ENCODE data around the gene PDXDC1.
"Not testable (repeated sequence)": the region's sequence is repeated elsewhere in the genome, so short reads cannot be mapped to it uniquely, and the experiment has no call there.

Gene PDXDC1

DNA sequence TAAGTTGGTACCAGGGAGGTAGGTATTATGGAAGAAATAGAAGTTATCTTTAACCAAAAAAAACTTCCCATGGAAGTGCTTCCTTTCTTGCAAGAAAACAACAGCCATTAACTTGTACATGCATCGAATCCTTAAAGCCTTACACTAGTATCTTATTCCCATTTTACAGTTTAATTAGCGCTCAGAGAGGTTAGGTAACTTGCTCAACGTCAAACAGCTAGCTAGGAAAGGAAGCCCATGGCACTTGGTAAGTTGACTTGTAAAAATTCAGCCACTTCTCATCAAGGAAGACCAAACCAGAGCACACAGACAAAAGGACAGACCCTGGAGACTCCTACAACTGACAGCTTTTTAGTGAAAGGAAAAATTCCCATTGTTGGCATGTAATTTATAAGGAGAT lies 84.5 kb downstream of the PDXDC1 start:
- Histone ChIP-seq H4K20me1 (ENCODE audit: low read depth, low read length) (no peaks in the 10 kb centered on the region), H3K27me3 (ENCODE audit: low read length) (no peaks in the 10 kb centered on the region), H3K9me2 (replicated peaks; ENCODE audit: insufficient read depth, low read length) (no peaks in the 10 kb centered on the region), H2AFZ (ENCODE audit: low read depth, low read length, severe bottlenecking) (no peak overlapping the region), H3F3A (ENCODE audit: insufficient read depth) (peaks cover 7% of the 10 kb centered on the region; the same call in 1 of the 2 replicates), H3K36me3 (ENCODE audit: low read length) (peaks cover 9% of the 10 kb centered on the region; the same call in 1 of the 2 replicates), H3K4me3 (ENCODE audit: insufficient read depth, low read length, poor library complexity, severe bottlenecking) (no peak overlapping the region), H3K4me2 (ENCODE audit: low read depth, low read length, poor library complexity, severe bottlenecking) (no peak overlapping the region), H3K9ac (ENCODE audit: low read length) (no peak overlapping the region), H3K79me2 (ENCODE audit: insufficient read depth, low read length) (peaks cover 12% of the 10 kb centered on the region), H3K27ac (ENCODE audit: low read depth, low read length) (no peak overlapping the region), H3K9me3 (ENCODE audit: insufficient read depth, low read length) (no peaks in the 10 kb centered on the region)
- TF ChIP-seq EZH2phosphoT487 (conservative IDR thresholded peaks at IDR 0.05; ENCODE audit: low read length): no peak
- TF ChIP-seq, protein P1, sequence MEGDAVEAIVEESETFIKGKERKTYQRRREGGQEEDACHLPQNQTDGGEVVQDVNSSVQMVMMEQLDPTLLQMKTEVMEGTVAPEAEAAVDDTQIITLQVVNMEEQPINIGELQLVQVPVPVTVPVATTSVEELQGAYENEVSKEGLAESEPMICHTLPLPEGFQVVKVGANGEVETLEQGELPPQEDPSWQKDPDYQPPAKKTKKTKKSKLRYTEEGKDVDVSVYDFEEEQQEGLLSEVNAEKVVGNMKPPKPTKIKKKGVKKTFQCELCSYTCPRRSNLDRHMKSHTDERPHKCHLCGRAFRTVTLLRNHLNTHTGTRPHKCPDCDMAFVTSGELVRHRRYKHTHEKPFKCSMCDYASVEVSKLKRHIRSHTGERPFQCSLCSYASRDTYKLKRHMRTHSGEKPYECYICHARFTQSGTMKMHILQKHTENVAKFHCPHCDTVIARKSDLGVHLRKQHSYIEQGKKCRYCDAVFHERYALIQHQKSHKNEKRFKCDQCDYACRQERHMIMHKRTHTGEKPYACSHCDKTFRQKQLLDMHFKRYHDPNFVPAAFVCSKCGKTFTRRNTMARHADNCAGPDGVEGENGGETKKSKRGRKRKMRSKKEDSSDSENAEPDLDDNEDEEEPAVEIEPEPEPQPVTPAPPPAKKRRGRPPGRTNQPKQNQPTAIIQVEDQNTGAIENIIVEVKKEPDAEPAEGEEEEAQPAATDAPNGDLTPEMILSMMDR (IDR thresholded peaks at IDR 0.05; ENCODE audit: insufficient read depth, low read length, poor library complexity, severe bottlenecking): no peak

- not testable (repeated sequence) for H3F3A ChIP-seq (ENCODE audit: insufficient read depth); H3K27me3 ChIP-seq (ENCODE audit: low read length); H3K9me3 ChIP-seq (ENCODE audit: insufficient read depth, low read length); H3K4me2 ChIP-seq (ENCODE audit: low read depth, low read length, poor library complexity, severe bottlenecking); H3K9me2 ChIP-seq (replicated peaks; ENCODE audit: insufficient read depth, low read length); H2AFZ ChIP-seq (ENCODE audit: low read depth, low read length, severe bottlenecking); H3K27ac ChIP-seq (ENCODE audit: low read depth, low read length); H3K36me3 ChIP-seq (ENCODE audit: low read length); H4K20me1 ChIP-seq (ENCODE audit: low read depth, low read length); H3K9ac ChIP-seq (ENCODE audit: low read length); H3K4me3 ChIP-seq (ENCODE audit: insufficient read depth, low read length, poor library complexity, severe bottlenecking); H3K79me2 ChIP-seq (ENCODE audit: insufficient read depth, low read length)
Observed at GRCh38 chr16:15062085-15062810, 87.4 kb downstream of the PDXDC1 start.

DNA sequence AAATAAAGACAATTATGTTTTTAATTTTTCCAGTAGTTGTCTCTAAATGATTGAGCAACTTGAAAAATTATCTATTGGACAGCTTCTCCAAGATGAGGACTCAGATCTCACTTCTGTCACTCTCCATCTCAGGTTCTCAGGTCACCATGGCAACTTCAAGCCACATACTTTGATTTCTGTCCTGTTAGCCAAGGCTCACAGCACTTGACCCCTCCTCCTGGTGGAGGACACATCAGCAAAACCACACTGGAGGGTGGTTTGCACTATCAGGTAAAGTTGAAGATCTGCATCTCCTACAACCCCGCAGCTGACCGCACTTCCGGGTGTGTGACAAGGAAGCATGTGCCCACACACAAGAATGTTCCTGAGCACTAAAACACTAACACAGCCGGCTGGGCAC lies 91.1 kb downstream of the PDXDC1 start:
- not testable (repeated sequence) for H4K20me1 ChIP-seq (ENCODE audit: low read depth, low read length); H3K27me3 ChIP-seq (ENCODE audit: low read length); H3K4me2 ChIP-seq (ENCODE audit: low read depth, low read length, poor library complexity, severe bottlenecking); H3F3A ChIP-seq (ENCODE audit: insufficient read depth); H3K27ac ChIP-seq (ENCODE audit: low read depth, low read length); H3K36me3 ChIP-seq (ENCODE audit: low read length); H2AFZ ChIP-seq (ENCODE audit: low read depth, low read length, severe bottlenecking); H3K4me3 ChIP-seq (ENCODE audit: insufficient read depth, low read length, poor library complexity, severe bottlenecking); H3K9ac ChIP-seq (ENCODE audit: low read length); H3K9me2 ChIP-seq (replicated peaks; ENCODE audit: insufficient read depth, low read length); H3K9me3 ChIP-seq (ENCODE audit: insufficient read depth, low read length); H3K79me2 ChIP-seq (ENCODE audit: insufficient read depth, low read length)

DNA sequence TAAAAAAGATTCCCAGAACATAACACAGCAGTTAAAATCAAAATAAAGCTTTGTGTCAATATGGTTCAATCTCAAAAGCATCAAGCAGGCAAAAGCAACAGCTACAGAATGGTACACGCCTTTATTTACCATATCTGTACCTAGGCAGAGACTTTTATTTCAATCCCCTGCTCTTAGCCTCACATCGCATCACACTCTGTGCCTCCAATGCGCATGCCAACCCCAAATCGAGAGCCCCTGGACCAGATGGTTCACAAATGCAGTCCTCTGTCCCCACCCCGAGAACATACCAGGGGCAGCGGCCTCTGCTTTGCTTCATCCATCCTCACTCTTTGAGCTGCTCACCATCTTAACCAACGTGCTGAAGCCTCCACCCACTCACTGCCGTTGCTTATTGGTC lies 91.9 kb downstream of the PDXDC1 start:
- not testable (repeated sequence) for H4K20me1 ChIP-seq (ENCODE audit: low read depth, low read length); H3K36me3 ChIP-seq (ENCODE audit: low read length); H3K9me3 ChIP-seq (ENCODE audit: insufficient read depth, low read length); H3F3A ChIP-seq (ENCODE audit: insufficient read depth); H3K4me2 ChIP-seq (ENCODE audit: low read depth, low read length, poor library complexity, severe bottlenecking); H2AFZ ChIP-seq (ENCODE audit: low read depth, low read length, severe bottlenecking); H3K27ac ChIP-seq (ENCODE audit: low read depth, low read length); H3K79me2 ChIP-seq (ENCODE audit: insufficient read depth, low read length); H3K4me3 ChIP-seq (ENCODE audit: insufficient read depth, low read length, poor library complexity, severe bottlenecking); H3K9ac ChIP-seq (ENCODE audit: low read length); H3K9me2 ChIP-seq (replicated peaks; ENCODE audit: insufficient read depth, low read length); H3K27me3 ChIP-seq (ENCODE audit: low read length)

GRCh38 chr16:15071013-15071412 lies 96.2 kb downstream of the PDXDC1 start:
- not testable (repeated sequence) for H3K9me3 ChIP-seq (ENCODE audit: insufficient read depth, low read length); H2AFZ ChIP-seq (ENCODE audit: low read depth, low read length, severe bottlenecking); H3K27me3 ChIP-seq (ENCODE audit: low read length); H3K9ac ChIP-seq (ENCODE audit: low read length); H3K4me3 ChIP-seq (ENCODE audit: insufficient read depth, low read length, poor library complexity, severe bottlenecking); H3K27ac ChIP-seq (ENCODE audit: low read depth, low read length); H3K4me2 ChIP-seq (ENCODE audit: low read depth, low read length, poor library complexity, severe bottlenecking); H3K9me2 ChIP-seq (replicated peaks; ENCODE audit: insufficient read depth, low read length); H3K36me3 ChIP-seq (ENCODE audit: low read length); H3K79me2 ChIP-seq (ENCODE audit: insufficient read depth, low read length); H4K20me1 ChIP-seq (ENCODE audit: low read depth, low read length); H3F3A ChIP-seq (ENCODE audit: insufficient read depth)

GRCh38 chr16:15071916-15072769 lies 97.3 kb downstream of the PDXDC1 start:
- H3F3A ChIP-seq (ENCODE audit: insufficient read depth); H4K20me1 ChIP-seq (ENCODE audit: low read depth, low read length); H3K9me3 ChIP-seq (ENCODE audit: insufficient read depth, low read length); H2AFZ ChIP-seq (ENCODE audit: low read depth, low read length, severe bottlenecking); H3K9ac ChIP-seq (ENCODE audit: low read length); H3K27ac ChIP-seq (ENCODE audit: low read depth, low read length); H3K36me3 ChIP-seq (ENCODE audit: low read length); H3K4me3 ChIP-seq (ENCODE audit: insufficient read depth, low read length, poor library complexity, severe bottlenecking); H3K4me2 ChIP-seq (ENCODE audit: low read depth, low read length, poor library complexity, severe bottlenecking); H3K27me3 ChIP-seq (ENCODE audit: low read length); H3K79me2 ChIP-seq (ENCODE audit: insufficient read depth, low read length); H3K9me2 ChIP-seq (replicated peaks; ENCODE audit: insufficient read depth, low read length): not testable (repeated sequence)
